Hematopoietic multipotent progenitor cell treated with erythropoietin and hydrocortisone succinate and interleukin-3 and kit ligand, for 17 days (in vitro differentiated cells): ENCODE results near the gene TXLNB.
A peak's percentile ranks its signal among the peaks of the same experiment; 100 is the strongest.

Experiments used
- DNase-seq: peaks from one replicate; pipeline ENCODE4 v3.0.0-alpha.2; 2015; ENCODE audit warnings: low spot score

Gene TXLNB

GRCh38 chr6:139271056-139271455 lies 20.7 kb downstream of the TXLNB start:
- no peak for DNase-seq

DNA sequence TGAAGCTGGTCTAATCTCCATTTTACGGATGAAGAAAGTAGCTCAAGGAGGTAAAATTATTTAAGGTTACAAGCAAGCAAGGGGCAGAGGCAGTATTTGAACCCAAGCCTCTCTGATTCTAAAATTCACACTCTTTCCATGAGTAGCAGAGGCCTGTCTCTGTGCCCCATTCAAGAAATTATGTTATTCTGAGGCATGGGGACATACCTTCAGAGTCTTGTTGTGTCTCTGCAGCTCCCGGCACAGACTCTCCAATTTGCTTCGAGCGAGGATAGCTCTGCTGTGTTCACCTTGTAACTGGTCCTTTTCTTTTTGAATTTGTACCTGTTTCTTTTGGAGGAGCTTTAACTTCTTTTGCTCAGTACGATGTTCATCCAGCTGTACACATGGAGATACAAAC lies 21.5 kb downstream of the TXLNB start:
- no peak for DNase-seq

- DNase-seq: no peak
These were observed 26.1 kb downstream of the TXLNB start for GRCh38 chr6:139265512-139266190.

DNA sequence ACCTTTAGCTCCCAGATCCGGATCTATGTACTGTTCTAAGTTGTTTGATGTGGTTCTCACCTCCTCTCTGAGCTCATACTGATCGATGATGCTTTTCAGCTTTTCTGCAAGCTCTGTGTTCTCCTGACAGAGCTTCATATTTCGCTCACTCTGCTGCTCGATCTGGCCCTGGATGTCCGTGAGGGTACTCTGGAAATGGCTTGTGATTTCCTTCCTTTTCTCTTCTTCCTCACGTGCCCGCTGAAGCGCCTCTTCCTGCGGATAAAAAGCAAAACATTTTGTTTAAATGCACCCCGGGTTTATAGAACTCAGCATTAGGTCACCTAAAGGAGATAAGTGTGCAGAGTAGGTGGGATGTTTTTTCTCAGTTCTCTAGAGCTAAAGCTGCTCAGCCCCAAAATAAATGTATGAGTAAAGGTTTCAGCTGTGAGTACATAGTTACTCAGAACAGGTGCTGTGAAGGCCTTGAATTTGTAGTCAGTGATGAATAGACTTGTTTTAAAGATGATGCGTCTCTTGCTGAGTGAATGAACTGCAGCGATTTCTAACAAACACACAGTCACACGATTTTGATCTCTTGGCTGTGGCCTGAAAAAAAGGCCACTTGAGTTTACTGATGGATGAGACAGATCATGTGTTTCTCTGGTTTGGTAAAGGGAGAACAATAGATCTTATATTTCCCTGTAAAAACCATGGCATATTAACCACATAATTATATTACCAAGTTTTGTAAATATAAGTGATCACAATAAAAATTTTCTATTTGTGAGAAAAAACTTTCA lies 29.1 kb downstream of the TXLNB start:
- no peak for DNase-seq

- DNase-seq: no peak
These were observed 33.9 kb downstream of the TXLNB start for GRCh38 chr6:139257821-139258398.

GRCh38 chr6:139257291-139257690 lies 34.5 kb downstream of the TXLNB start:
- no peak for DNase-seq

- no peak for DNase-seq
These were observed 35.7 kb downstream of the TXLNB start for GRCh38 chr6:139256087-139256486.

- DNase-seq: no peak
These were observed 37.6 kb downstream of the TXLNB start for GRCh38 chr6:139254196-139254595.

- no peak for DNase-seq
These were observed 38.1 kb downstream of the TXLNB start for GRCh38 chr6:139253656-139254055.

- DNase-seq: no peak
These were observed 40.0 kb downstream of the TXLNB start for GRCh38 chr6:139251691-139252390.

DNA sequence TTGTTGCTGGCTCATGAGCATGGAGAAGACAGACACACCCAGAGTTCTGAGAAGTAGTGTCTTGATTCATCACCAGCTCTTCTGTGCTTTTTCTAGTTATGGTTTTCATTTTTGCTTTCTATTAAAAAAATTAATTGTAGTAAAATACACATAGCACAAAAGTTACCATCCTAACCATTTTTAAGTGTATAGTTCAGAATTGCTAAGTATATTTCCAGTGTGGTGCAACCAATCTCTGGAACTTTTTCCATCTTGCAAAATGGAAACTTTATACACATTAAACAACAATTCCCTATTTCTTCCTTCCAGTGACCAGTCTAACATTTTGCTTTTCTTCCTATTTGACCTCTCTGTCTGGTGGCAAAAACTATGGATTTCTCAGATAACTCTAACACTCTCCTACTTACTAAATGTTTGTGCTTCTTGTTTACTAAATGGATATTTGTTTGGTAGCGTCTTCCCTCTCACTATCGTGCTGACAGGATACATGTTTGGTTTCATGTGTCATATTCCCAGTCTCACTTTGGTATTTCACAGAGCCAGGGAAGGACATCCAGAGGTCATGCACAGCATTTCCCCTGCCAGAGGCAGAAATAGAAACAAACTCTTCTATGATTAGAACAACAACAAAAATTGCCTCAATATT lies 40.6 kb downstream of the TXLNB start:
- DNase-seq: no peak

- peak; percentile 10 for DNase-seq
These were observed 41.3 kb downstream of the TXLNB start for GRCh38 chr6:139250296-139251044.

GRCh38 chr6:139249395-139249794 lies 42.4 kb downstream of the TXLNB start:
- no peak for DNase-seq

GRCh38 chr6:139248911-139249310 lies 42.9 kb downstream of the TXLNB start:
- no peak for DNase-seq

DNA sequence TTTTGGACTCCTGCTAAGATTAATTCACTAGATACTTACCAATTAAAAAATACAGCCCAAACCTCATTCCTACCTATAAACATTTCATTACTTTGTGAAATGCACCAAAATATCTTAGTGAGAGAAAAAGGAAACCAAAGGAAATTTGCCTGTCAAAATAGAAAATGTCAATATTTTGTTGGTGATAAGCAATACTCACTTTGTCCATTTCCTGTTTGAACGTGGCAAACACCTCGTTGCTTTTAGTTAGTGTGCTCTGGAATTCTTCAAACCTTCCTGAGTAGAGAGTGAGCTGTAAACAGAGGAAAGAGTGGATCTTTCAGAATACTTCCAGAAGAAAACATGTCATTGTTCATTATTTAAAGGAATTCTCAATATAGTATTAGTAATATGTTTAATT lies 44.2 kb downstream of the TXLNB start:
- DNase-seq: no peak

- no peak for DNase-seq
These were observed 48.3 kb downstream of the TXLNB start for GRCh38 chr6:139243536-139243935.

DNA sequence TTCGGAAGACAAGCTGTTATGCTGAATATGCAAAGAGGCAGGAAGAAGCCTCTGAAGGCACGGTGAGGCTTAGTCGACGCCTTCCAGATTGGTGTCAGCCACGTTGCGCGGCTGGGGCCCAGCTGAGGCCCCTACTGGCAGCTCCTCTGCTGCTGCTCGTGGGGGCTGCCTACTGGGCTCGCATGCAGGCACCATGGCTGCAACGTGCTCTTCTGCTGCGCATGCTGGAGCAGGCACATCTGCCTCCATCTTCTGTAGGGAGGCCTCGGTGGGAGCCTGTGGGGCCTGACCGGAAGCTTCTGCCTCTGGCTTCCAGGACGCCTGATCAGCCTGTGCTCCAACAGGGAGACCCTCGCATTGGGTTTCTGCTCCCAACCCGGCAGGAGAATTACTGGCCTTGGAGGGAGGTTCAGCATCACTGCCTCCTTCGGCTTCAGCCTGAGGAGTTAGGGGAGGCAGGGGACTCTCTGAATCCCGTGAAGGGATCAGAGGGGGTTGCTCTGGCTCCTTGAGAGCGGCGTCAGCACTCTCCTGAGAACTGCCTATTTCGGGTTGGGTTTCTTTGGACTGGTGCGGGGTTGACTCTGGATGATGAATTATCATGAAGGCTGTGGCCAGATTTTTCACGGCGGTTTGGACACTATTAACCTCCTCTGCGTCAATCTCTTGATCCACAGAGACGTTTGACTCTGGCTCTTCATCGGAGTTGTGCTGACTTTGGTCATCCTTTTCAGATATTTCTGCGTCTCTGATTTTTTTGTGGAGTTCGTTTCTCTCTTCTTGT lies 49.1 kb downstream of the TXLNB start:
- no peak for DNase-seq

- no peak for DNase-seq
These were observed 51.4 kb downstream of the TXLNB start for GRCh38 chr6:139240161-139241010.

DNA sequence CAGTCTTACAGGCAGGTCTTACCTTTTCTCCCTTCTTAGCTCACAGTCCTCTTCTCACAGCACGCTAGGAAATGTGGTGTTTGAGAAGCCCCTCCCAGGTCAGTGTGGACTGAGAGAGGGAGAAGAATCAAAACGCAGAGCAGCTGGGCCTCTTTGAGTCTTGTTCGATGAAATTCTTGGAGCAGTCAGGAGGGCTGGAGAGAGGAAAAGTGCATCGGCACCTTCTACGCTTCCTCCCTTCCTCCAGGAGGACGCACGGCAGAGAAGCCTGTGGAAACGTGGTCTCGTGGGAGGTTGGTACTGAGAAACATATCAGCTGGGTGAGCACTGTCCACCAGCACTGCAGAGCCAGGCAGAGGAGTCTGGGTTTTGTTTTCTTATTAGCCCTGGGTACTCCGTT lies 52.7 kb downstream of the TXLNB start:
- DNase-seq: no peak

DNA sequence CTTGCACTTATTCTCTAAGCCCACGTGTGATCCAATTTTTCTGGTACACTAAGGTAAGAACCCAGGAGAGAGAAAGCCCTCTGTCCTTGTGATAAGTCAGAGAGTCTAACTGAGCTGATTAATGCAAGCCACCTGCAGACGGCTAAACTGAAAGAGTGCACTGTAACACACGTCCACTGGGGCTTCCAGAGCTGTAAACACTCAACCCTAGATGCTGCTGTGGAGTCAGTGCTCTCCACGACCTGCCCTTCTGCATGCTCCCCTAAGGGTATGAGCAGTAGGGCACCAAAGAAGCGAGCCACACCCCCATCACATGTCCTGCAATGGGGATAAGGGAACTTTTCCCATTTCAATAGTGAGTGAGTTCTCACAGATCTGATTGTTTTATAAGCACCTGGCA lies 55.7 kb downstream of the TXLNB start:
- no peak for DNase-seq
